NCI-H460 (cell line): ENCODE data around the gene TMEM94. TPM values are rescaled to one million over a fixed set of nuclear protein-coding genes. Genes with fewer than 3 reads are reported as not detected.

Experiments
- DNase-seq: peaks from one replicate; pipeline ENCODE4 v3.0.0-alpha.2; 2016; ENCODE audit warnings: low read depth; ENCODE audit errors: extremely low read depth
- total RNA-seq: library from RNA; depleted of rRNA; stranded (reverse); fragments of >200 nt; shearing (Covaris generic); gene quantifications from 2 replicates; pipeline ENCODE4 v1.2.3, GENCODE V29; 2014

The TMEM94 gene
- total RNA-seq, 1 experiment from 2014 or later = 49.8 TPM

DNA sequence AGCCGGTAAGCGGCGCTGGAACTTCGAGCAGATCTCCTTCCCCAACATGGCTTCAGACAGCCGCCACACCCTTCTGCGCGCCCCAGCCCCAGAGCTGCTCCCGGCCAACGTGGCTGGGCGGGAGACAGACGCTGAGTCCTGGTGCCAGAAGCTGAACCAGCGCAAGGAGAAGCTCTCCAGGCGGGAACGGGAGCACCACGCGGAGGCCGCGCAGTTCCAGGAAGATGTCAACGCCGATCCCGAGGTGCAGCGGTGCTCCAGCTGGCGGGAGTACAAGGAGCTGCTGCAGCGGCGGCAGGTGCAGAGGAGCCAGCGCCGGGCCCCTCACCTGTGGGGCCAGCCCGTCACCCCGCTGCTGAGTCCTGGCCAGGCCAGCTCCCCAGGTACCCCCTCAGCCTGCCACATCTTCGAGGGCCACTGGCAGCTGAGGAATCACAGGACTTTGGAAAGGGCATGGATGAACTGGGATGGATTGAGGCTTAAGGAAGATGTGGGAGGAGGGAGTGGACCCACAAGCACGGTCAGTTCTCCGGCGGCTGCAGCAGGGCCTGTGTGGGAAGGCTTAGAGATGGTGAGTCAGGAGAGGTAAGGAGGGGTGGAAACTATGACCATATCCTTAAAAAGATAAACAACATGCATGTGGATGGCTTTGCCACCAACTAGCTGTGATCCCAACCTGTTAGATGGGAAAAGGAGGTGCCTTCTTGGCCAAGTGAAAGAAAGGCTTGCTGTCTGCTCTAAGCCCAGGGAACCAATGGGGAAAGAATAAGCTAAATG, 65.7 kb downstream of the TMEM94 start:
- no peak for DNase-seq

DNA sequence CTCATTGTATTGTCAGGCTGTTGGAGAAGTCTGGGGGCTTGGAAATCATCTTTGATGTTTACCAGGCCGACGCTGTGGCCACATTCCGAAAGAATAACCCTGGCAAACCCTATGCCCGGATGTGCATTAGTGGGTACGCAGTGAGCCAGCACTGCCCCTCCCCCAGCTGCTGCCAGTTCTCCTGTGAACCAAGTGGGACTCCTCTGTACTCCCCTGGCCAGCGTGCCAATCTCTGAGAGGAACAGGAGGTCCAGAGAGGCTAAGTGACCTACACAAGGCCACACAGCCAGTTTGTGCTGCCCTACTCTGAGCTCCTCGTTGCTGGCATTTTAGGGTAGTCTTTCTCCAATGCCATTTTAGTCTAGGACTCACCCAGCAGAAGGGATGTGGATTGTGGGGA, 67.2 kb downstream of the TMEM94 start:
- DNase-seq = no peak

DNA sequence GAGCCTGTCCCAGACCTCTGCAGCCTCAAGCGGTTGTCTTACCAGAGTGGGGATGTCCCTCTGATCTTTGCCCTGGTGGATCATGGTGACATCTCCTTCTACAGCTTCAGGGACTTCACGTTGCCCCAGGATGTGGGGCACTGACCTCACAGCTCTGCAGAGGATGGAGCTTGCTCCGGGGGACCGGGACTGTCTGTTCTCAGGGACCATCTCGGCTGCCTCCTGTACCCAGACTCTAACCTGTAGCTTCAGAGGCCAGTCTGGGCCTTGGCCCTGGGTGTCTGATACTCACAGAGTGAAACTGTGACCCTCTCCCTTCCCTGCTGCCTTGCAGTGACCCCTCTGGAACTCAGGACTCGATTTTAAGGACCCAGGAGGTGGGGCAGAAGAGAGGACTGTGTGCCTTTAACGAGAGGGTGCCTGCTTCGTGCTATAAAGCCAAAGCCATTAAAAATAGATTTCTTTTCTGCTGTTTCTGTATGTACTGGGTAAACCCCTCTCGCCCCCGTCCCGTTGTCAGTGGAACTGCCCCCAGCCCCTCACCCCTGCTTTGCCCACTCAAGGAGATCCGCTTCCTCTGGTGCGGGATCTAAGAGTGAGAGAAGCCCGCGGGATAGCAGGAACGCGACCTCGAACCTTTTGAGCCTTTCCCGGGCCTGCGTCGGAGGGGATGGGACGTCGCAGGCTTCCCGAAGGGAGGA, 68.0 kb downstream of the TMEM94 start:
- DNase-seq = no peak

DNA sequence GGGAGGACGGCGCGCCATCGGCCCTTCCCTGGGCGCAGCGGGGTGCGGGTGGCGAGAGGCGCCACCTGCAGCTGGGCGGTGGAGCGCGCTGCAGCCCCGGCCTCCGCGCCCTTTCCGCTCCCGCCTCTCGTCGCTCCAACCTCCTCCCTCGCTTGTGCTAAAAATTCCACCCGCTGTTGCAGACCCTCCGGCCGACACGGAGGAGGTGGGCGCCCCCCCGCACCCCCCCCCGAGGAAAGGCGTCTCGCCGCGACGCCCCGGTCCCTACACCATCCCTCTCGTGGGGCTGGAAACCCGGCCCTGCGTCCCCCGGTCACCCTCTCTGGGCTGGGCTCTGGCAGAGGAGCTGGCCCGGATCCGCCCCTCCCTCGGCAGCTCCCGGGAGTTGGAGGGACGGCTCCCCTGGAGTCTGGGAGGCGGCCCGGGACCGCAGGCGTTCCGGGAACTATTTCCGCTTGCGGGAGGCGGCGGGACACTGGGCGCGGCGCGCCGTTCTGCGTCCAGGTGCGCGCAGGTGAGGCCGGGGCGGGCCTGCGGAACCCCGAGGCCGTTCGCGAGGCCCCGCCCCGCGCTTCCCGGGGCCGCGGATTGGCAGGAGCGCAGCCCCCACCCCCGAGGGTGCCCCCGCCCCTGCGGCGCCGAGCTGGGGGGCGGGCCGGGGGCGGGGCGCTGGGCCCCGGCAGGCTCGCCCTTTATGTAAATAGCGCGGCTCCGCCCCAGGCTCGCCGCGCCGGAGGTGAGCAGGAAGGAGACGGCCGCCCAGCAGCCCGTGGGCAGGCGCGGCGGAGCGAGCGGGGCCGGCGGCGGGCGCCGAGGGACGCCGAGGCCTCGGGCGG, 68.8 kb downstream of the TMEM94 start, which contains the start of gene LLGL2:
Gene LLGL2, plus strand, starts transcription at position 728 of the 836 bp plus-strand sequence. CDS start 17,730 bp downstream, outside the sequence.
- DNase-seq = peak; percentile 83

DNA sequence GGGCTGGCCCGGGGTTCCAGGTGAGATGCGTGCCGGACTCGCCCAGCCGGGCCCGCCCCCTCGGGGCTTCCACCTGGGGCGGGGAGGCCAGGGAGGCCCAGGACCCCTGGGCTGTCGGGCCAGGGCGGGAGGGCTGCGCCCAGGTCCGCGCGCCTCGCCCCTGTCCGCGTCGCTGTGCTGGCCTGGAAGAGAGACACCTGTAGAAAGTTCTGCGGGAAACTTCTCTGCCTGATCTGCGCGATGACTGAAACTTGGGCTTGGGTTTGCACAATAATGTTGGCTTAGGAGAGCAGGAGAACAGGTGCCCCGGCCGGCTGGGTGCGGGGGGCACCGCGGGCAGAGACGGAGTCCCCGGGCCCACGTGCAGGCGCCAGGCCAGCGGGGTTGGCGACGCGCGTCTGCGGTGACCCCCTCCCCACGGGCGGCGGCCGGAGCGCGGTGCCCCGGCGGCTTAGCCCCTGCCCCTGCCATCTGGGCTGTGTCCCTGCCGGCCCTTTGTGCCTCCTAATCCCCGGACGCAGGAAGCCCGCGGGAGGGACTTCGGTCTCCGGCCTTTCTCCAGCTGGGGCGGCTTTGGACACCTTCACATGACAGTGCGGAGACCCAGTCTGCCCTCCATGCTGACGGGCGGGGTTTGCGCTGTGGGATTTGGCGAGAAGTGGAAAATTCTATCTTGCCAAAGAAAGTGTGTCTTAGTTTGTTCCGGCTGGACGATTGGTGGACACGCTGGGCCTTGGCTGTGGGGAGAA, 69.5 kb downstream of the TMEM94 start:
- no peak for DNase-seq

DNA sequence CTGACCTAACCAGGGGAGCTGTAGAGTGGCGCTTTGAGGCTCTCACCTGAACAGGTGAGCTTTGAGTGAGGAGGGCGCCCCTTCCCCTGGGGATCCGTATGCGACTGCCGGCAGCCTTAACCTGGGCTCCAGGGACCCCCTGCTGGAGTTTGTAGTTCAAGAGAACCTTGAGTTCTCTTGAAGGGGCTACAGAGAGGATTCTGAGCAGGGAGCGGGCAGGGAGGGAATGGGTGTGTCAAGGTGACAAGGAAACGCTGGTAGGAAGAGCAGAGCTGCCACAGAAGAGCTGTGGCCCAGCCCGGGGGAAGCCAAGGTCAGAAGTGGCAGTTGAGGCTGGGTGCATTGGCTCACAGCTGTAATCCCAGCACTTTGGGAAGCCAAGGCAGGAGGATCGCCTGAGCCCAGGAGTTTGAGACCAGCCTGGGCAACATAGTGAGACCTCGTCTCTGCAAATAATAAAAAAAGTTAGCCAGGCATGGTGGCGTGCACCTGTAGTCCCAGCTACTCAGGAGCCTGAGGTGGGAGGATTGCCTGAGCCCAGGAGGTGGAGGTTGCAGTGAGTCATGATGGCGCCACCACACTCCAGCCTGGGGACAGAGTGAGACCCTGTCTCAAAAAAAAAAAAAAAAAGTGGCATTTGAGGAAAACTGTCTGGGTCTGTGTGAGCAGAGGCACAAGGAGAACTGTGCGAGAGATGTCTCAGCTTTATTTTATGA, 70.3 kb downstream of the TMEM94 start:
- no peak for DNase-seq

DNA sequence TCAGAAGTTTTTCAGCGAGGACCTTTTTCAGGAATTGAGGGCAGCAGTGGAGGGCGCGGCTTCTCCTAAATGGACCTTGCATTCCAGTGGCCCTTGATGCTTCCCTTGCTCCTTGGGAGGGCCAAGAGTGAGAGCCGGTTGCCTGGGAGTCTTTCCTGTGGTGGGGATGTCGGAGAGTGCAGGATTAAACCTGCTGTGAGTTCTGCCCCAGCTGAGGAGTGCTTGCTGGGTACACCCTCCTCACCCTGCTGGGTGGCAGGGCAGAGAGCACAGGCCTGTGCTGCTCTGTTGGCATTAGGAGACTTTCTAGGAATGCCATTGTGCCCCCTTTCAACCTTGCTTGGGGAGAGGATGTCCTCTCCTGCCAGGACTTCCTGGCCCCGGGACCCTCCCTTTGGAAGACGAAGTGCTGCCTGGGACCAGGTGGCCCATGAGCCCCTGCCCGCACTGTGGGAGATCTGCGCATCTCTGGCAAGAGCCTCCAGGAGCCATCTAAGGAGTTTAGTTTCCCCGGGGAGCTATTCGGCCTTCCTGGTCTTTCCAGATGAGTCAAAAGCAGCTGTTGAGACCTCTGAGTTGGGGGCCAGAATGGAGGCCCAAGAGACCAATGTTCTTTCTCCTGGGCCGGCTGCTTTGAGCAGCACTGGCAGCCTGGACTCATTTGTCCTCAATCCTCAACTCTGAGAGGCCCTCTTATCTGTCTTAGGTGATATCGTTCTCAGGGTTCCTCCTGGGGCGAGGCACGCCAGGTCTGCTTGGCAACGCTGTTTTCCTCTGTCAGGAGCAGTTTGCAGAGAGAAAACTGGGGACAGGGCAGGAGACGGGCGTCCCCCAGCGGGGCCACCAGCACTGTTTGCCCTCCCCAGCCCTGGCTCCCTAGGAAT, 74.6 kb downstream of the TMEM94 start:
- no peak for DNase-seq

DNA sequence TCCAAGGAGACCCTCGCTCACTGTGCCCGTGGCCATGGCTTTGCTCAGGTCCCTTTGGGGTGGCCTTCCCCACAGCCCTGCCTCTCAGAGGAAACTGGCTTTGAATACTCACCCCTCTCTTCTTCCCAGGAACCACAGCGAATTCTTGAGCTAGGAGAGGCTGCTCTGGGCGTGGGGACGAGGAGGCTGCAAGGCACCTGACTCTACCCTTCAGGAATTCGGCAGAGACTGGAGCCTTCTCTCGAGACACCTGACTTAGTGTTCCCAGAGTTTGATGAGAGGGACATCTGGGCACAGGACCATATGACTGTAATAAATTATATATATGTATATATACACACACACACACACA, 75.3 kb downstream of the TMEM94 start:
- DNase-seq = no peak

DNA sequence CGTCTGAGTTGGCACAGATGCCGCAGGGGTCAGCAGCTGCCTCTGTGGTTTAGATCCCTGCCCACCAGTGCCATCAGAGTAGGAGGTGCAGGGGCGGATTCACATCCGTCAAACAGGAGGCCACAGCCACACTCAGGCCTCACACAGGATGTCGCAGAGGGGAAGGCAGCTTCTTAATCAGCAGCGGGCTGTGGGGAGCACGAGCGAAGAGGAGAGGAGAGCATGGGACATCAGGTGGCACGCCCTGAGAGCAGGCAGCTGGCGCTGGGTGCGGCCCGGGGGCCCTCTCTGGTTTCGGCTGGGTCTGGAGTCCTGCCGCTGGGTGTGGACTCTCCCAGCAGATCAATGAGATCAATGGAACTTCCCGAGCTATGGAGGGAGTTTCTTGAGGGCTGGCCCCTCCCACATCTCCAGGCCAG, 78.7 kb downstream of the TMEM94 start:
- DNase-seq = no peak

DNA sequence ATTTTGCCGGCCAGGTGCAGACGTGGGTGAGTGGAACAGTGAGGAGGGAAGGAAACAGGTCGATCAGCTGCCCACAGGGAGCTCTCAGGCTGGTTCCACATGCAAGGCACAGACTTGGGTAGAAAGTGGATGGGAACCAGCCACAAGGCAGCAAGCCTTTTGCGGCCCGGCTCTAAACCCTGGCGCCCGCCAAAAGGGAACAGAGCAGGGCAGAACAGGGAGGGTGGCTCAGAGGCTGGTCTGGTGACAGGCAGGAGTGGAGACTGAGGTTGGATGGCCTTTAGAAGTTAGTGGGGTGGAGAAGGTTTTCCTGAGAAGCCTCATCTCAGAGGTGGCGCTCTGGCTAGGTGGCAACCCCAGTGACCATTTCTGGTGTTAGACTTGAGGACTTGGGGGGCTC, 79.4 kb downstream of the TMEM94 start:
- no peak for DNase-seq

DNA sequence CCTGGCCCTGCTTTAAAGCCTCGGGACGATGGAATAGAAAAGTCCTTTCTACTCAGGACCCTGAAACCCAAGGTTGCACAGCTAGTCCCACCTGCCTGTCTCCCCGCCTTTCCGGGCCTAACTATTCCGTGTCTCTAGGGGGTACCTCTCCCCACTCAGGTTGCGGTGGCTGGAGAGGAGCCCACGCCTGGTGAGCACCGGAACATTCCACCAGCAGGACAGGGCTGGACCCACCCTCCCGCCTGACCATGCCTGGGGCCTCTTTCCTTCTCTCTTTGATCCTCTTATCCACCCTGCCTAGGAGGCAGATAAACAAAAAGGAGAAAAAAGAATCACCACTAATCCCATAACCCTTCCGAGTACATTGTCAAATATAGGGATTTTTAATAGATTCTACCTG, 79.9 kb downstream of the TMEM94 start:
- DNase-seq = no peak

DNA sequence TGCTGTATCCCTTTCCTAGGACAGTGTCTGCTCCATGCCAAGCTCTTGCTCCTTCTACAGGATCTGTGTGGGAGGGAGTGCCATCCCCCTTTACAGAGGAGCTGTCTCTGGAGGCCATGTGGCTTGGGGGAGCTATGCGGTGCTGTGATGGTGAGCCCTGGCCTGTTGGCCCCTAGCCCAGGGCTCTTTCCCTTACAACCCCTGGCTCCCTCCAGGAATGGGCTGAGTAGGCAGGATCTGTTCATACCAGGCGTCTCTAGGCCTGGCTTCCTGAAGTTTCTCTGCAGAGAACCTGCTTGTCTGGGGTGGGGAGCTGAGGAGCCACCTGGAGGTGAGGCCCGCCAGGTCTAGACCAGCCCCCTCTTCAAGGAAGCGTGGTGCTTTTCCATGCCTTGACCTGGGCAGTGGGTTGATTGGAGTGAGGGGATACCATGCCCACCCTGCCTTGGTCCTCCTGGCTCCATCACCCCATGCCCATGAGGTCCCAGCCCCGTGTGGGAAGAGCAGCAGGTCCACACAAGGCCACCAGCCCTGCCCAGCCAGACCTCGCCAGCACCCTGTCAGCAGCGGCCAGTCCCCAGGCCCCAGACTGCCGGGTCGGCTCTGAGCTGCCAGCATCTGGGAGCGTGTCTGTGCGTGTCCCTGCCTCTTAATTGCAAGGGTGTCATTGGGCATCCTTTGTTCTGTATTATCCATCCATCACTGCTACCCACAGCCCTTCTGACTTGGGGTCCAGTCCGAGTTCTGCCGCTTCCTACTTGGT, 83.7 kb downstream of the TMEM94 start:
- DNase-seq = no peak

DNA sequence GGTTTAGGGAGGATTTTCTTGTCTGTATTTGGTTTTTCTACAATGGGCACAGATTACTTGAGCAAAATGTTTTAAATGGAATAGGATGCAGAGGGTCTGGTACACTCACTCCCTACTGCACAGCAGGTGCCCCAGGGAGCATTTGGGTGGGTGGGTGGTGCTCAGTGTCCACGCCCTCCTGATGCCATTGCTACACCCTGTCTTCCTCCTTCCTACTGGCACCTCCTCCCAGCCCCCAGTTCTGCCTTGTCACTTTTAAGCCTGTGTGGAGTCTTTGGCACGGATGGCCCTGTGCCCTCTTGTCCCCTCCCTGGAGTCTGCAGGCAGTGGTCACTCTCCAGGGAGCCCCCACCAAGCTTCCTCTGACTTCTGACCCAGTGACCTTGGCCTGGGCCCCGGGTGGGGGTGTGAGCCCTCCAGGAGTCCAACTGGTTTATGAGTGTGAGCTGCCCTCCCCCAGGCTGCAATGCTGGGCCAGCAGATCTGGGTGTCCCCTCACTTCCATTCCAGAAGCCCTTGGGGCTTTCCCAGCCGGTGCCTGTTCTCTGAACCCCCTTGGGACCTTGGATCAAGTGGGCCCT, 84.6 kb downstream of the TMEM94 start:
- DNase-seq = no peak

DNA sequence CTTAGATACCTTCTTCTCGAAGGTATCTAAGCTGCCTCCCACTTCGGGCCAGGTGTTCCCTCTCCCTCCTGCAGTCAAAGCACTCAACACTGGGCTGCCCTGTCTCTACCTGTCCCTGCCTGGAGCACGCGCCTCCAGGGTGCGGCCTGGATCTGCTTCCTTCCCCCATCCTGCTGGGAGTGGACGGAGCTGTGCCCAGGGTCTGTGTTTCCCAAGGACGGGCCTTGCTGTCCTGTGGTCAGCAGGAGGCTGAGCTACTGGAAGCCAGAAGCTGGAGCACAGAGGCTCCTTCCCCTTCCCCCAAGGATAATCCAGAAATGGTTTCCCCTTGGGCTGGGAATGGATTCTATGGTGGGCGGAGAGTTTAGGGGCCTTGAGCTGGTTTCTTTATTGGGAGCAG, 85.8 kb downstream of the TMEM94 start:
- no peak for DNase-seq

DNA sequence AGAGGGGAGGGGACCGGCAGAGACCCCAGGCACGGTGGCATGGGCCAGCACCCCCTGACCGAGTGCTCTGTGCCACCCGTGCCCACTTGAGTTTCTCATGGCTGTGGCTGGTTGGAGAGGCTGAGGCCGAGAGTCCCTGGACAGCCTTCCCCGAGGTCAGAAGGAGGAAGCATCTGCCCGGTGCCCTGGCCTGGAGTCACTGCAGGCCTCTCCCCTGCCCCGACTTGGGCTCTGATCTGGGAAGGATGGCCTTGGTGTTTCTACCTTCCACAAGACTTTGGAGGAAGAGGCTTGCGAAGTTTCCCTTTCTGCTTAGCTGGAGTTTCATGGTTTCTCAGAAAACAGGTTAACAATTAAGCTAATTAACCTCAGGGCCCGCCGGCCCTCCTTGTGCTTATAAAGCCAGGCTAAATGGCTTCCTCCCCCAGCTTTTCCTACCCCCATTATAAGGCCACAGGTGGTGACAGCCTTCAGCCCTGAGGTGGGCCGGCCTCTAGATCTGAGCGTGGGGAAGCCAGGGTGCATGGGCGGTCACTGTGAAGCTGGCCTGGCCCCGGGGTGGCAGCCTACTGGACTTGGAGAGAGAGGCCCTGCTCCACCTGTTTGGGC, 86.4 kb downstream of the TMEM94 start:
- DNase-seq = no peak

DNA sequence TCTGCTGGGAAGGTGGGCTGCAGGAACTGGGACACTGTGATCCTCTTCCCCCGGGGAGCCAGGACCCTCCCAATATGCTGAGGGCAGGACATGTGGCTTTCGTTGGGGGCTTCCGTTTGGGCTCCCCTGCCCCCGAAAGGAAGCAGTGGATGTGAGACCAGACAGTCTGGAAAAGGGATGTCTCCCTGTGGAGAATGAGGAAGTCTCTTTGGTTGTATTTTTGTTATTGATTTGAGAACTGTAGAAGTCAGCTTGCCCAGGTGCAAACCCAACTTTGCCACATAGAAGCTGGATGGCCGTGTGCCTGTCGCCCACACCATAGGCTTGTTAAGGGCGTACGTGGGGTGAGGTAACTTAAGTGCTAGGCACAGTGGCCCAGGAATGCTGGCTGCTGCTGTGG, 87.8 kb downstream of the TMEM94 start:
- no peak for DNase-seq

DNA sequence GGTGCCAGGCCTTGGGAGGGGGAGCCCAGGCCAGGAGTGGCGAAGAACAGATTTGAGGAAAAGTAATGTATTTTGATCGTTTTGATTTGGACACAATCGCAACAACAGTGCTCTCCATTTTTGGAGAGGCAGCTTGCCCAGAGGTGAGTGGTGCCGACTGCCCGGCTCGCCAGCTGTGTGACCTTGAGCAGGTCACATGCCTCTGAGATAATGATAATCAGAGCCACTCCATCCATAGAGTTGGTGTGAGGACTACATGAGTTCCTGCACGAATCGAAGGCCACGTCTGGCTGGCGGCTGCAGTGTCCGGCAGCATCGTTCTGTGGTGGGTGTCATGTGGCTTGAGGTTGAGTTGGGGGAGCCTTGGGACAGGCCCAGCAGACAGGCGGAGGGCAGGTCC, 89.7 kb downstream of the TMEM94 start:
- no peak for DNase-seq
